ENCODE measurements around the gene DNM1.

Gene DNM1

GRCh38 chr9:128296340-128297220, 93.4 kb downstream of the DNM1 start:
- Histone ChIP-seq H3K9me3 (ENCODE audit: insufficient read depth, low read length, severe bottlenecking) (no peaks in the 10 kb centered on the region), H3K4me2 (ENCODE audit: insufficient read depth, low read length) (no peak overlapping the region), H3K4me3 (ENCODE audit: low read depth in 1 of 2, low read length in 2 of 2) (no peak overlapping the region), H2AFZ (ENCODE audit: low read depth, low read length) (no peak overlapping the region), H4K20me1 (ENCODE audit: insufficient read depth, low read length) (no peaks in the 10 kb centered on the region), H3K36me3 (ENCODE audit: insufficient read depth, low read length) (no peaks in the 10 kb centered on the region), H3K27me3 (ENCODE audit: insufficient read depth, low read length, poor library complexity) (no peaks in the 10 kb centered on the region), H3K79me2 (ENCODE audit: insufficient read depth, low read length) (no peaks in the 10 kb centered on the region), H3K27ac (ENCODE audit: low read length) (no peak overlapping the region), H3K4me1 (ENCODE audit: insufficient read depth, low read length) (peaks cover 8% of the 10 kb centered on the region; the same call in 1 of the 2 replicates), H3K9ac (ENCODE audit: low read depth, low read length) (no peak overlapping the region)
- DNase-seq: no peak
- no peak for ATAC-seq (ENCODE audit: insufficient read depth, low read depth)
- TF ChIP-seq EZH2 (IDR thresholded peaks at IDR 0.05; ENCODE audit: borderline replicate concordance, low read depth, low read length, severe bottlenecking): no peak
- no peak for TF ChIP-seq CTCF (IDR thresholded peaks at IDR 0.05; ENCODE audit: borderline replicate concordance, extremely low read depth, low read length, poor library complexity, severe bottlenecking)

GRCh38 chr9:128297221-128297773, 94.1 kb downstream of the DNM1 start:
- ATAC-seq (ENCODE audit: insufficient read depth, low read depth) (no peak), DNase-seq (no peak)

DNA sequence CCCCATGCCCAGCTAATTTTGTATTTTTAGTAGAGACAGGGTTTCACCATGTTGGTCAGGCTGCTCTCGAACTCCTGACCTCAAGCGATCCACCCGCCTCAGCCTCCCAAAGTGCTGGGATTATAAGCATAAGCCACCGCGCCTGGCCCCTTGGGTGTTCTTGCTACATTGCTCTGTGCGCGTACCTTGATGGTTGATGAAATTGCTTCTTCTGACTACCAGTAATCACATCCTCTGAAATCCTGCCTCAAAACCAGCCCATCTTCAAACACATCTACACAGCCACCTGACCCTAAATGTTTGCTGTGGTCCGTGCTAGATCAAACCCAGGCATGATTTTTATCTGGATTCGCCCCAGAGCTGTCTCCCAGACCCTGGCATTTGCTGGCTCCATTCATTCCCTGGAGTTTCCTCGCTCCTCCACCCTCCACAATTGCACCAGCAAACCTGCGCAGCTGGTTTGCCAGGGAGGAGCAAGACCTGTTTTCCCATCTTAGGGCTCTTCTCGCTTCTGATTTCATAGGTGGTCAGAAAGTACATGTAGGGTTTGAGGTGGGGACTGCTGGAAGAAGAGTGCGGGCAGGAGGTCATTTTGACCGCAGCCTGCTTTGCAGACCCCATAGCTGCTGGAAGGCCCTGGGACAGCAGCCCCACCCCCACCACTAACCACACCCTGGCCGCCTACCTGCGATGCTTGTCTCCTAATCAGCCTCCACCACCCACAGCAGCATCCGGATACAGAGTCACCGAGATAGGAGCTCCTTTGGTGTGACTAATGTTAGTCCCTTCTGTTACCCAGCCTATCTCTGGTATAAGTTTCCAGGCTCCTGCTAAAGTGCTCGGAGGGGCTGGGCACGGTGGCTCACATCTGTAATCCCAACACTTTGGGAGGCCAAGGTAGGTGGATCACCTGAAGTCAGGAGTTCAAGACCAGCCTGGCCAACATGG, 95.6 kb downstream of the DNM1 start:
- Histone ChIP-seq H3K4me1 (ENCODE audit: insufficient read depth, low read length) (peaks cover 3% of the 10 kb centered on the region; the same call in 1 of the 2 replicates), H2AFZ (ENCODE audit: low read depth, low read length) (no peak overlapping the region), H3K27ac (ENCODE audit: low read length) (no peak overlapping the region), H3K9ac (ENCODE audit: low read depth, low read length) (no peak overlapping the region), H4K20me1 (ENCODE audit: insufficient read depth, low read length) (no peaks in the 10 kb centered on the region), H3K4me2 (ENCODE audit: insufficient read depth, low read length) (no peak overlapping the region), H3K79me2 (ENCODE audit: insufficient read depth, low read length) (no peaks in the 10 kb centered on the region), H3K27me3 (ENCODE audit: insufficient read depth, low read length, poor library complexity) (no peaks in the 10 kb centered on the region), H3K4me3 (ENCODE audit: low read depth in 1 of 2, low read length in 2 of 2) (no peak overlapping the region), H3K9me3 (ENCODE audit: insufficient read depth, low read length, severe bottlenecking) (no peaks in the 10 kb centered on the region), H3K36me3 (ENCODE audit: insufficient read depth, low read length) (no peaks in the 10 kb centered on the region)
- TF ChIP-seq EZH2 (IDR thresholded peaks at IDR 0.05; ENCODE audit: borderline replicate concordance, low read depth, low read length, severe bottlenecking): no peak
- no peak for TF ChIP-seq CTCF (IDR thresholded peaks at IDR 0.05; ENCODE audit: borderline replicate concordance, extremely low read depth, low read length, poor library complexity, severe bottlenecking)
- no peak for ATAC-seq (ENCODE audit: insufficient read depth, low read depth)
- no peak for DNase-seq

More at GRCh38 chr9:128297221-128297773, 94.1 kb downstream of the DNM1 start:
- H3K79me2 ChIP-seq (ENCODE audit: insufficient read depth, low read length): no peaks in the 10 kb centered on the region
- H3K4me3 ChIP-seq (ENCODE audit: low read depth in 1 of 2, low read length in 2 of 2): no peak overlapping the region
- H3K36me3 ChIP-seq (ENCODE audit: insufficient read depth, low read length): no peaks in the 10 kb centered on the region
- TF ChIP-seq EZH2 (IDR thresholded peaks at IDR 0.05; ENCODE audit: borderline replicate concordance, low read depth, low read length, severe bottlenecking) (no peak), CTCF (IDR thresholded peaks at IDR 0.05; ENCODE audit: borderline replicate concordance, extremely low read depth, low read length, poor library complexity, severe bottlenecking) (no peak)
- no peaks in the 10 kb centered on the region for H4K20me1 ChIP-seq (ENCODE audit: insufficient read depth, low read length)
- H3K4me2 ChIP-seq (ENCODE audit: insufficient read depth, low read length): no peak overlapping the region
- H3K9ac ChIP-seq (ENCODE audit: low read depth, low read length): no peak overlapping the region
- no peak overlapping the region for H3K27ac ChIP-seq (ENCODE audit: low read length)
- peaks cover 8% of the 10 kb centered on the region; the same call in 1 of the 2 replicates for H3K4me1 ChIP-seq (ENCODE audit: insufficient read depth, low read length)
- no peaks in the 10 kb centered on the region for H3K9me3 ChIP-seq (ENCODE audit: insufficient read depth, low read length, severe bottlenecking)
- H3K27me3 ChIP-seq (ENCODE audit: insufficient read depth, low read length, poor library complexity): no peaks in the 10 kb centered on the region
- no peak overlapping the region for H2AFZ ChIP-seq (ENCODE audit: low read depth, low read length)

Data from DND-41 (cell line).